HTERT RPE-1 (cell line): ENCODE data around the gene CD38.

Experiments
- in situ Hi-C: fragments of 300-500 bp; cut with MboI; formaldehyde crosslinking; loops from 4 replicates; pipeline ENCODE4 v1.14.3; 2020; ENCODE audit warnings: low sequenced_read_pairs

The CD38 gene

DNA sequence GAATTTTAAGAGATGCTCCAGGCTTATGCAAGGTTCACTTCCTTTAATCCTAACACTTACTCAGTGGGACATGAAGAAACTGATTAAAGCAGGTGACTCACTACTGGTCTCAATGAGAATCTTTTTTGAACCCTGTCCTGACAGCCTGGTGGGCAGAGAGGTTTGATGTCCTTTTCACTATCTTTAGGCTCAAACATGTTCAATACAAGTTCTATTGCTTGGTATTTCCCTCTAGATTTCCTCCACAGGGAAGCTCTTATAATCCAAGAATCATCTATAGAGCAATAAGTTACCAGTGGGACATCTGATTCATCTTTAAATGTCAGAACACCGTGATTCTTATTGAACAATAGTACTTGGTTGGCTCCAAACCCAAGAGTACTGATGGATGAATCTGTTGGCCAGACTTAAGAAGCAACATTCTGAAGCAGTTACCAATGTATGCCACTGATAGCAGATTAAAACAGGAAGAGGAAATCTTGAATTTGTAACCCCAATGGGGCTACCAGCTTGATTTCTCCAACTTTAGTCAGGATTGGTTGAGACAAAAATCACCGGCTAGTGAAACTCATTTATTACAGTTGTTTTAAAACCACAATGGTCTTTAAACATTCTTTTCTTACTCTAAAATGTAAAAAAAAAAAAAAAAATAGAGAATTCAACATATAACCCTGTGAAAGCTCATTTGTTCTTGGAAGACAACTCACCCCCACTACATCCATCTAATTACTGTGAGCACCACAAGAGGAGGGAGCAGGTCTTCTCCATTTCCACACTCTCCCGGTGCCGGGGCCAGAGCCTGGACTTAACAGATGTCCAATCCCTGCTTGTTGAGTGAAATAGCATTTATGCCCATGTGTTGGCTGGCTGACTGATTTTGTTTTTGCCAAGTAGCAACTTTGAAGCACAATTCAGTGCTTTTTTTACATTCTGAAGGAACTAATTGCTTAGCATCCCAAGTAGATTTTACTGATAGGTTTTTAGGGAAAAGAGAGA lies 117.1 kb downstream of the CD38 start:
- in situ Hi-C loops = no loop called here

- in situ Hi-C loops = no loop called here
Measured at GRCh38 chr4:15897577-15897976, 119.4 kb downstream of the CD38 start.

DNA sequence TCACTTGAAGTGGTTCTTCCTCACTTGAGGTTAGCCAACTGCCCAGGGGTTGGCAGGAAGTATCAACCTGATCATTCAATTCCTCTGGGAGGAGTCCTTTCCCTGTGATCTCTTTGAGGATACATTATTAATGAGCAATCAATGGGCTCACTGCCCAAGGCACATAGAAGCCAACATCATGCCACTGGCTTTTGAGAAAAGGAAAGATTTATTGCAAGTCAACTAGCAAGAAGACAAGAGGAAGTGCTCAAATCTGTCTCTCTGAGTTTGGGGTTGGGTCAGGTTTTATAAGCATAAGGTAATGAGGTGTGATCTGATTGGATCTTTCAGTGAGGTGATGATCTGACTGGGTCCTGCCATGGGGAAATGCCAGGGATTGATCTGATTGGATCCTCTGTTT lies 120.8 kb downstream of the CD38 start:
- in situ Hi-C loops = no loop called here

- in situ Hi-C loops = no loop called here
Measured at GRCh38 chr4:15899511-15899910, 121.4 kb downstream of the CD38 start.

GRCh38 chr4:15901007-15901406 lies 122.9 kb downstream of the CD38 start:
- in situ Hi-C loops = no loop called here

GRCh38 chr4:15901998-15902397 lies 123.9 kb downstream of the CD38 start:
- in situ Hi-C loops = no loop called here

DNA sequence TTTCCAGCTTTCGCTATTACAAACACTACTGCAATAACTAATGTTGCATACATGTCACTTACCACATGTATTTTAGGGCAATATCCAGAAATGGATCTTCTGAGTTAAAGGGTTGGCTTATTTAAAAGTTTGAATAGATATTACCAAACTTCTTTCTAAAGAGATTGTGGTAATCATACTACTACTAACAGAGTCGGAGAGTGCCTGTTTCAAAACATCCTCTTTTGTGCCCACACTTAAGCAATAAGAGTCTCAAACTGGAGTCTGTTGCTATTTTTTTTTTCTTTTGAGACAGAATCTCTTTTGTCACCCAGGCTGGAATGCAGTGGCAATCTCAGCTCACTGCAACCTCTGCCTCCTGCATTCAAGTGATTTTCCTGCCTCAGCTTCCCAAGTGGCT lies 124.6 kb downstream of the CD38 start:
- in situ Hi-C loops = no loop called here
